ENCODE data around the gene NACC2. TPM values are rescaled to one million over a fixed set of nuclear protein-coding genes. Genes with fewer than 3 reads are reported as not detected.

Gene NACC2
- total RNA-seq, result 1 to 10 TPM; 4.2 to 5.2 TPM

DNA sequence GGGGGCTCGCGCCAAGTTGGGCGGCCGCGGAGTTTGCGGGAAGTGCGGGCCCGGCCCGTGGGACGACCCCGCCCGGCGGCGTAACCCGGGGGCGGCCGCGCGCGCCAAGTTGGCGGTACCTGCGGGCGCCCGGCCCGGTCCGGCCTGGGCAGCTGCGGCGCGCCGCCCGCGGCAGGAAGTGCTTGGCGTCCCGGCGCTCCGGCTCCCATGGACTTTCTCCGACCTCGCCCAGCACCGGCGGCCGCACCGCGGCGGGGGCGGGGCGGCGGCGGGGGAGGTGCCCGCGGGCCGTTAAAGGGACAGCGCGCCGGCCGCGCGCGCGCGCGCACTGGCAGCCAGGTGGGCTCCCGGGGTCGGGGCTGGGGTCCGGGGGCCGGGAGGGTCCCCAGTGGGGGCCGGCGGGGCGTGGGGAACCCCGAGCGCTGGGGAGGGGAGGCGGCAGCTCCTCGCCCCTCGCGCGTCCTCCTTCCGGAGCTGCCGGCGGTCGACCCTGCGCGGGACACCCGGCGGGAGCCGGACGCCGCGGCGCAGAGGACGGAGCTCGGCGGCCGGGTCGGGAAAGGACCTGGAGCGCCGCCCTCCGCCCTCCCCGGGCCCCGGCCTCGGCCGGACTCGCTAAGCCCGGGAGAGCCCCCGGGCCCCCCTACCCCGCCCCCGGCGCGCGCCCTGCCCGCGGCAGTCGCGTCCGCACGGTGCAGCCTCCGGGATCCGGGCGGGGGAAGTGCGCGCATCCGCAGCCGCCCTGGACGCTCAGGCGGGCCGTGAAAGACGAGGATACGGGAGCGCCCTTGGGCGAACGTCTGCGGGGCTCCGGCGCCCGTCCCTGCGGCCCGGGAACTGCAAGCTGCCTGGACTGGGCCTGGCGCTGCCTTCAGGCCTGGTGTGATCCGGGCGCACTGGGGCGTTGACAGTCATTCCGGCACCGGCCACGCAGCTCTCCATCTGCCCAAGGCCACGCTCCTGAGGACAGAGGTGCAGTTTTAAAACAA, at the start of gene NACC2:
Gene NACC2 (minus strand): TSS at position 220 of the 989 bp plus-strand sequence. CDS start 44,768 bp downstream, outside the sequence.
- ChIA-PET CTCF (interaction anchor here (0.6 to 1.7 kb wide), 3 partner anchors 12 to 1861 kb away, joined by 3 to 6 read pairs (median 4); no protein-coding TSS in a partner anchor), POLR2A (no interaction called here)
- Mint-ChIP-seq H3K27me3 (peaks cover 5% of the 10 kb centered on the region), H3K4me3 (peak within 1 kb of the TSS; percentile 68), H3K36me3 (ENCODE audit: low read depth) (no peaks in the 10 kb centered on the region), H3K27ac (peak within 1 kb of the TSS; percentile 63), H3K9me3 (ENCODE audit: low read depth) (no peaks in the 10 kb centered on the region), H3K4me1 (peaks cover 3% of the 10 kb centered on the region)
- intact Hi-C loops (cut with DNase I, micrococcal nuclease), result loop anchor here (1.0 to 2.0 kb wide), 2 partner anchors 14 to 23 kb away; partner anchors contain the start of gene TMEM250 (in 1 of the 2)
- DNase-seq (peak; percentile 47), ATAC-seq (peak; percentile 49)

GRCh38 chr9:136144450-136144849, 49.4 kb upstream of the NACC2 start:
- no peaks in the 10 kb centered on the region for H3K4me1 Mint-ChIP-seq
- H3K36me3 Mint-ChIP-seq (ENCODE audit: low read depth), result no peaks in the 10 kb centered on the region
- no peak for DNase-seq
- H3K27me3 Mint-ChIP-seq, result peaks cover 4% of the 10 kb centered on the region
- CTCF ChIA-PET, result no interaction called here
- intact Hi-C loops (cut with DNase I, micrococcal nuclease), result no loop called here
- no peak overlapping the region for H3K27ac Mint-ChIP-seq
- no peak overlapping the region for H3K4me3 Mint-ChIP-seq
- no peaks in the 10 kb centered on the region for H3K9me3 Mint-ChIP-seq (ENCODE audit: low read depth)
- ATAC-seq, result no peak
- POLR2A ChIA-PET, result no interaction called here

DNA sequence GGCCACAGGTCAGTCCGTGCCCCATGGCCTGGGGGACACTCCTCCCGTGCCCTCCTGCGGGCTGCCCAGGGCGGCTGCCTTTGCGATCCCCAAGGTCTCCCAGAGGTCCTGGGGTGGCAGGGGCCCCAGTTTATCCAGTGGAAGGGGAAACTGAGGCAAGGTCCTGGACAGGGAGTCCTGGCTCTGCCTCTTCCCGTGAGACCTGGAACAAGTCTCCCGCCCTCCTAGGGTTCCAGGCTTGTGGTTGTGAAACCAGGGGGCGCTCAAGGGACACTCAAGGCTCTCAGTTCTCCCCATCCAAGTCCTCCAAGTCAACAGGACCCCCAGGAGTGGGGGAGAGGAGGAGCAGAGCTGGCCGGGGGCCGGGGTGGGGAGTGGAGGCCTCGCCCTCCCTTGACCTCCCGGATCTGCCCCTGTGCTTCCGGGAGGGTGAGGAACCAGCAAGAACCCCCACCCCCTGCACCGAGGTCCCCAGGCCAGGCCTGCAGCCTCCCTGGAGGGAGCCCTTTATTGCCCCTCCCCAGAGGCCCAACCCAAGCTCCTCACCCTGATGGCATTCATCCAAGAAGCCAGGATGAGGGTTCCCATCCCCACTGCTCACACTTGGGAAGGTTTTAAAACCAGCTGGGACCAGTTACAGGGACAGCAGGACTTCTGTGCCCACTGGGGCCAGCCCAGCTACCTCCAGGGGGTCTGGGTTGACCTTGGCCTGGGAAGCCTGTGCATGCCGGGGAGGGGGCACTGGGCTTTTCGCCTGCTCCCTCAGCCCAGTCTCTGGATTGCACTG, 48.3 kb upstream of the NACC2 start:
- H3K4me1 Mint-ChIP-seq, result no peaks in the 10 kb centered on the region
- no peak overlapping the region for H3K27ac Mint-ChIP-seq
- ChIA-PET POLR2A (no interaction called here), CTCF (no interaction called here)
- peak; percentile 43 for DNase-seq
- H3K36me3 Mint-ChIP-seq (ENCODE audit: low read depth), result no peaks in the 10 kb centered on the region
- H3K9me3 Mint-ChIP-seq (ENCODE audit: low read depth), result no peaks in the 10 kb centered on the region
- no peak overlapping the region for H3K4me3 Mint-ChIP-seq
- ATAC-seq, result no peak
- peaks cover 6% of the 10 kb centered on the region for H3K27me3 Mint-ChIP-seq
- intact Hi-C loops (cut with DNase I, micrococcal nuclease), result no loop called here

DNA sequence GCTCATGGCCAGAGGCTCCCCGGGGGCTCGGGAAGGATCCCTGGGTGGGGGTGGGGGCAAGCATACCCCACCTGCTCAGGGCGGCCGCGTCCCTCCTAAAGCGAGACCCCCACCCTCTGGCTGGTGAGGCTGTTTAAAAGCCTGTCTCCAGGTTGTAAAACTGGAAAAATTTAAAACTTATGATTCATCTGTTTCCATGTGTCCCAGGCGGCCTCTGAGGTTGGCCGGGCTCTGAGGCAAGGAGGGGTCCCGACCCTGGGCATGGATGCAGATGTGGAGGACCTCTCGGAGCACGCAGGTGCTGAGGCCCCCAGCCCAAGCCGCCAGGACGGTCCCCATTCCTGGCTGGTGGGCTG, 47.7 kb upstream of the NACC2 start:
- no peak for ATAC-seq
- intact Hi-C loops (cut with DNase I, micrococcal nuclease), result no loop called here
- H3K9me3 Mint-ChIP-seq (ENCODE audit: low read depth), result no peaks in the 10 kb centered on the region
- CTCF ChIA-PET, result no interaction called here
- H3K4me3 Mint-ChIP-seq, result no peak overlapping the region
- no peak for DNase-seq
- POLR2A ChIA-PET, result no interaction called here
- H3K36me3 Mint-ChIP-seq (ENCODE audit: low read depth), result no peaks in the 10 kb centered on the region
- H3K4me1 Mint-ChIP-seq, result no peaks in the 10 kb centered on the region
- no peak overlapping the region for H3K27ac Mint-ChIP-seq
- H3K27me3 Mint-ChIP-seq, result peaks cover 6% of the 10 kb centered on the region

DNA sequence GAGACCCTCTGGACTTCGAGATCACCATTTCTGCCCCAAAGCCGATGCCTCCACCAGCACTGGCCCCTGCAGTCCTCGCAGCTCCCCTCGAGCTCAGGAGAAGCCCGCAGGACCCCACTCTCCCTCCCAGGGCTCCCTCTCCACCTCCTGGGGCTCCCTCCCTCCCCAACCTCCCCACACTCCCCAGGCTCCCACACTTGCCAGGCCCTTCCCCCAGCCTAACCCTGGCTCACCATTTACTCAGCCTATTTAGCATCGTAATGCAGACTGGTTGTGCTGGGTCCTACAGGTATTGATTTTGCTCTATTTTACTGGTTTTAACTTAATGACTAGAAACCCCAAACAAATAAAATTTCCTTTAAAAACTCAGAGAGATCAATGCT, 47.3 kb upstream of the NACC2 start:
- CTCF ChIA-PET, result no interaction called here
- H3K4me1 Mint-ChIP-seq, result no peaks in the 10 kb centered on the region
- peaks cover 6% of the 10 kb centered on the region for H3K27me3 Mint-ChIP-seq
- ATAC-seq, result no peak
- H3K4me3 Mint-ChIP-seq, result no peak overlapping the region
- H3K27ac Mint-ChIP-seq, result no peak overlapping the region
- intact Hi-C loops (cut with DNase I, micrococcal nuclease), result no loop called here
- POLR2A ChIA-PET, result no interaction called here
- no peak for DNase-seq
- H3K9me3 Mint-ChIP-seq (ENCODE audit: low read depth), result no peaks in the 10 kb centered on the region
- H3K36me3 Mint-ChIP-seq (ENCODE audit: low read depth), result no peaks in the 10 kb centered on the region

- ChIA-PET CTCF (interaction anchor here (0.8 kb wide), 1 partner anchor 141 kb away, joined by 3 read pairs; no protein-coding TSS in a partner anchor), POLR2A (no interaction called here)
- no peak for DNase-seq
- intact Hi-C loops (cut with DNase I, micrococcal nuclease), result no loop called here
- Mint-ChIP-seq H3K4me1 (no peaks in the 10 kb centered on the region), H3K27me3 (peaks cover 6% of the 10 kb centered on the region), H3K27ac (no peak overlapping the region), H3K4me3 (no peak overlapping the region), H3K36me3 (ENCODE audit: low read depth) (no peaks in the 10 kb centered on the region), H3K9me3 (ENCODE audit: low read depth) (no peaks in the 10 kb centered on the region)
- ATAC-seq, result no peak
Observed at GRCh38 chr9:136141682-136142413, 46.8 kb upstream of the NACC2 start.

DNA sequence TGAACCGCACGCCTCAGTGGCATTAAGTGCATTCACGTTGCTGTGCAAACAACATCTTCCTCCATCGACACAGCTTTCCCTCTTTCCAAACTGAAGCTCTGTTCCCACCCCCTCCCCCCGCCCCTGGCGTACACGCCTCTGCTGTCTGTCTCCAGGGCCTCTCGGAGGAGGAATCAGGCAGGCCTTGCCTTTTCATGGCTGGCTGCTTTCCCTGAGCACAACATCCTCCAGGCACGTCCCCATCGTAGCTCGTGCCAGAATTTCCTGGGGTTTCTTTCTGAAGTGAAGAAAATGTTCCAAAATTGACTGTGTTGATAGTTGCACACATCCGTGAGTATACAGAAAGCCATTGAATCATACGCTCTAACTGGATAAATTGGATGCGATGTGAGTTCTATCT, 45.9 kb upstream of the NACC2 start:
- no peaks in the 10 kb centered on the region for H3K4me1 Mint-ChIP-seq
- H3K9me3 Mint-ChIP-seq (ENCODE audit: low read depth), result no peaks in the 10 kb centered on the region
- no peak for ATAC-seq
- no peaks in the 10 kb centered on the region for H3K36me3 Mint-ChIP-seq (ENCODE audit: low read depth)
- intact Hi-C loops (cut with DNase I, micrococcal nuclease), result no loop called here
- no peak for DNase-seq
- POLR2A ChIA-PET, result no interaction called here
- no peak overlapping the region for H3K4me3 Mint-ChIP-seq
- no peak overlapping the region for H3K27ac Mint-ChIP-seq
- CTCF ChIA-PET, result interaction anchor here (0.8 kb wide), 1 partner anchor 142 kb away, joined by 3 read pairs; no protein-coding TSS in a partner anchor
- peaks cover 2% of the 10 kb centered on the region for H3K27me3 Mint-ChIP-seq

DNA sequence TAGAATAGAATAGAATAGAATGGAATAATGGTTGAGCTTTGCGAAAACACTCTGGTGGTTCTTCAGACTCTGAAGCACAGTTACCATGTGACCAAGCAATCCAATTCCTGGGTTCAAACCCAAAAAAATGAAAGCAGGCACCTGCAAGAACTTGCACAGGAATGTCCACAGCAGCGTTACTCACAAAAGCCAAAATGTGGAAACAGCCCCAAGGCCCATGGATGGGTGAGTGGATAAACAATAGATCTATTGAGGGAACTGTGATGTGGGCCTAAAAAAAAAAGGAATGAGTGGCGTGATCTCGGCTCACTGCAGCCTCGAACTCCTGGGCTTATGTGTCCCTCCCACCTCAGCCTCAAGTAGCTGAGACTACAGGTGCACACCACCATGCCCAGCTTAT, 45.0 kb upstream of the NACC2 start:
- DNase-seq (no peak), ATAC-seq (no peak)
- ChIA-PET CTCF (interaction anchor here (0.7 kb wide), 1 partner anchor 143 kb away, joined by 3 read pairs; no protein-coding TSS in a partner anchor), POLR2A (no interaction called here)
- Mint-ChIP-seq H3K4me3 (no peak overlapping the region), H3K9me3 (ENCODE audit: low read depth) (no peaks in the 10 kb centered on the region), H3K27ac (no peak overlapping the region), H3K27me3 (peaks cover 2% of the 10 kb centered on the region), H3K4me1 (no peaks in the 10 kb centered on the region), H3K36me3 (ENCODE audit: low read depth) (no peaks in the 10 kb centered on the region)
- intact Hi-C loops (cut with DNase I, micrococcal nuclease), result no loop called here

- ATAC-seq, result no peak
- intact Hi-C loops (cut with DNase I, micrococcal nuclease), result no loop called here
- Mint-ChIP-seq H3K4me1 (peaks cover 1% of the 10 kb centered on the region), H3K9me3 (ENCODE audit: low read depth) (no peaks in the 10 kb centered on the region), H3K27me3 (peaks cover 10% of the 10 kb centered on the region), H3K4me3 (no peak overlapping the region), H3K27ac (no peak overlapping the region), H3K36me3 (ENCODE audit: low read depth) (no peaks in the 10 kb centered on the region)
- ChIA-PET CTCF (interaction anchor here (0.6 to 1.2 kb wide), 4 partner anchors 149 to 388 kb away, joined by 3 to 4 read pairs (median 3); no protein-coding TSS in a partner anchor), POLR2A (no interaction called here)
- DNase-seq, result peak; percentile 79
Observed at GRCh38 chr9:136138566-136138965, 43.5 kb upstream of the NACC2 start.

DNA sequence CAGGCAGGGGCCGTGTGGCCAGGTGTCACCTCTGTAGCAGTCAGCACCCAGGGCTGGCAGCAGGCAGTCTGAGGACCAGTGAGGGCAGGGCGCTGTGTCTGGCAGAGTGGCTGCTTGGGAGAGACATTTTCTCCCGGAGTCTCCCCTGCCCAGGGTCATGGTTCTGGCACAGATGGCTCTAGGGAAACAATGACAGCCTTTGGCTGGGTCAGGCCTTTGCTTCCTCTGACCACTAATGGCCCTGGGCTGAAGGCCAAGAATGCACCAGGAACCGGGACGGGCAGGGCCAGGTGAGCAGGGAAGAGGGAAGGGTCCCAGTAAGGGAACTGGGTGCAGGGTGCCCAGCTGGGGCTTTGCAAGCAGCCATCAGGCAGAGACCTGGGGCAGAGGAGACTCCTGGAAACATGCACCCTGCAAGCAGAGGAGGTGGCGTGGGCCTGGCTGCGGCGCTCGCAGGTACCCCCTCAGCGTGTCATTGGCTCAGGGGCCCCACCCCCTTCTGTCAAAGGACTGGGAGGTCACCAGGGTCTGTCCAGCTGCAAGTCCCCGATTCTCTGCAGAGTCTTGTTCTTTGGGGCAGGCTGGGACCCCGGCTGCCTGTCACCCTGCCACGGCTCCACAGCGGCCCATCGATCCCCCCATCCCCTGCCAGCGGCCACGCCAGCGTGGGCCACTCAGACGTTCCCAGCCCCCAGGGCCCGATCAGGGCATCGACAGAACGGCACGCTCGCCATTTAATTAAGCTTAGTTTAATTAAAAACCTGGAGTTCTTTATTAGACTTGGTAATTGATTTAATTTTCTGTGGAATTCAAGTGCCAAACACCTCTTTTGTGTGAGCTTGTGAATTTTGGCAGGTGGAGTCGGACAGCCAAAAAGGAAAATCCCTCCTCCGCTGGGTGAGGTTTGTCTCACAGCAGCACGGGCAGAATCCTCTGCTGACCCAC, 42.5 kb upstream of the NACC2 start:
- ChIA-PET POLR2A (no interaction called here), CTCF (interaction anchor here (1.2 kb wide), 1 partner anchor 148 kb away, joined by 3 read pairs; no protein-coding TSS in a partner anchor)
- DNase-seq (no peak), ATAC-seq (no peak)
- no peaks in the 10 kb centered on the region for H3K36me3 Mint-ChIP-seq (ENCODE audit: low read depth)
- intact Hi-C loops (cut with DNase I, micrococcal nuclease), result no loop called here
- H3K27me3 Mint-ChIP-seq, result peaks cover 13% of the 10 kb centered on the region
- no peak overlapping the region for H3K4me3 Mint-ChIP-seq
- H3K4me1 Mint-ChIP-seq, result peaks cover 3% of the 10 kb centered on the region
- no peak overlapping the region for H3K27ac Mint-ChIP-seq
- no peaks in the 10 kb centered on the region for H3K9me3 Mint-ChIP-seq (ENCODE audit: low read depth)

Measured in activated CD4-positive, alpha-beta T cell treated with anti-CD3 and anti-CD28 coated beads for 36 hours (primary cell).